SK-N-SH (cell line): ENCODE data around the gene CTRB1.

Experiments used
- EP300 ChIP-seq, 2 experiments: IDR thresholded peaks; 2 replicates each; pipeline versions ENCODE4 v1.4.0 to v1.6.1; 2012; ENCODE audit warnings: borderline replicate concordance in 1 of 2, low read depth in 1 of 2, low read length in 1 of 2
- GABPA ChIP-seq: IDR thresholded peaks from 2 replicates; pipeline ENCODE4 v1.4.0; 2012; ENCODE audit warnings: low read depth, mild to moderate bottlenecking
- RAD21 ChIP-seq: IDR thresholded peaks from 2 replicates; pipeline ENCODE4 v1.6.1; 2012; ENCODE audit warnings: mild to moderate bottlenecking, low read length
- RFX5 ChIP-seq: IDR thresholded peaks from 2 replicates; pipeline ENCODE4 v1.6.1; 2012; ENCODE audit warnings: mild to moderate bottlenecking, improper control_type of control experiment, low read length
- RXRA ChIP-seq: IDR thresholded peaks from 2 replicates; pipeline ENCODE4 v1.4.0; 2012; ENCODE audit warnings: low read depth, mild to moderate bottlenecking, borderline replicate concordance
- SIN3A ChIP-seq: IDR thresholded peaks from 2 replicates; pipeline ENCODE4 v1.6.1; 2012; ENCODE audit warnings: low read depth, mild to moderate bottlenecking, low read length, moderate library complexity, borderline replicate concordance
- SMC3 ChIP-seq: IDR thresholded peaks from 2 replicates; pipeline ENCODE4 v1.6.1; 2012; ENCODE audit warnings: low read depth, low read length, improper control_type of control experiment
- TCF12 ChIP-seq: IDR thresholded peaks from 2 replicates; pipeline ENCODE4 v1.4.0; 2012
- TEAD4 ChIP-seq: IDR thresholded peaks from 2 replicates; pipeline ENCODE4 v1.4.0; 2012; ENCODE audit warnings: mild to moderate bottlenecking, borderline replicate concordance; ENCODE audit not compliant: insufficient read depth
- TF ChIP-seq, protein P1 (sequence below): IDR thresholded peaks from 2 replicates; pipeline ENCODE4 v1.4.0; 2012; ENCODE audit warnings: low read depth
- TF ChIP-seq, protein P2 (sequence below): fragments of 200-600 bp; sonication (generic); IDR thresholded peaks from 2 replicates; pipeline ENCODE4 v1.6.1; 2017; ENCODE audit warnings: antibody characterized with exemption, mild to moderate bottlenecking, moderate library complexity

DNA sequence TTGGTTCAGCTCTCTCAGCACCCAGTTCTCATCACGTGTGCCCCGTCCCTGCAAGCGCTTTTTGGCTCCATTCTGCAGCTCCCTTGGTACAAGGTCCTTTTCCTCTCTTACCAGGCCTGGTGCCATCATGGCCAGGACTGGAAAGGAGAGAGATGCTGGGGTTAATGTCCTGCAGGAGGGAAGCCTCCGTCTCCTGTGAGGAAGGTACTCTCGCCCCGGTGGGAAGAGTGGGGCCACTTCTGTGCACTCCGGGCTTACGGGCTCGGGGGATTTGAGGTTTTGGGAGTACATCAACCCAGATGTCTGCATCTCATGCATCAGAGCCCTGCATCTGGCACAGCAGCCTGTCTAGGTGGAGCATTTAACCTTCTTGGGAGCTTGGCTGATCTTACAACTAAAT lies 22.0 kb upstream of the CTRB1 start:
- TF ChIP-seq, protein P1, sequence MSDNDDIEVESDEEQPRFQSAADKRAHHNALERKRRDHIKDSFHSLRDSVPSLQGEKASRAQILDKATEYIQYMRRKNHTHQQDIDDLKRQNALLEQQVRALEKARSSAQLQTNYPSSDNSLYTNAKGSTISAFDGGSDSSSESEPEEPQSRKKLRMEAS, result no peak
- TF ChIP-seq TCF12, result no peak
- TF ChIP-seq GABPA, result no peak
- TF ChIP-seq, protein P2, sequence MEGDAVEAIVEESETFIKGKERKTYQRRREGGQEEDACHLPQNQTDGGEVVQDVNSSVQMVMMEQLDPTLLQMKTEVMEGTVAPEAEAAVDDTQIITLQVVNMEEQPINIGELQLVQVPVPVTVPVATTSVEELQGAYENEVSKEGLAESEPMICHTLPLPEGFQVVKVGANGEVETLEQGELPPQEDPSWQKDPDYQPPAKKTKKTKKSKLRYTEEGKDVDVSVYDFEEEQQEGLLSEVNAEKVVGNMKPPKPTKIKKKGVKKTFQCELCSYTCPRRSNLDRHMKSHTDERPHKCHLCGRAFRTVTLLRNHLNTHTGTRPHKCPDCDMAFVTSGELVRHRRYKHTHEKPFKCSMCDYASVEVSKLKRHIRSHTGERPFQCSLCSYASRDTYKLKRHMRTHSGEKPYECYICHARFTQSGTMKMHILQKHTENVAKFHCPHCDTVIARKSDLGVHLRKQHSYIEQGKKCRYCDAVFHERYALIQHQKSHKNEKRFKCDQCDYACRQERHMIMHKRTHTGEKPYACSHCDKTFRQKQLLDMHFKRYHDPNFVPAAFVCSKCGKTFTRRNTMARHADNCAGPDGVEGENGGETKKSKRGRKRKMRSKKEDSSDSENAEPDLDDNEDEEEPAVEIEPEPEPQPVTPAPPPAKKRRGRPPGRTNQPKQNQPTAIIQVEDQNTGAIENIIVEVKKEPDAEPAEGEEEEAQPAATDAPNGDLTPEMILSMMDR, result no peak
- TF ChIP-seq RXRA, result no peak
- no peak for TF ChIP-seq TEAD4
- no peak for TF ChIP-seq SIN3A
- TF ChIP-seq RFX5, result no peak
- no peak for TF ChIP-seq EP300 (IDR thresholded peaks at IDR 0.05; ENCODE audit: borderline replicate concordance in 1 of 2, low read depth in 1 of 2, low read length in 1 of 2)
- TF ChIP-seq RAD21, result no peak
- TF ChIP-seq SMC3, result no peak
